AG10803 (cell line): ENCODE data around the gene ITGA11.

Experiments
- DNase-seq: peaks from one replicate; pipeline ENCODE4 v3.0.0; 2010; ENCODE audit warnings: low read depth
- H3K4me3 ChIP-seq: 2 replicates; pipeline ENCODE4 v1.5.1; 2011; ENCODE audit warnings: mild to moderate bottlenecking, low read length, control low read depth
- CTCF ChIP-seq: conservative IDR thresholded peaks from 2 replicates; pipeline ENCODE4 v1.5.1; 2011; ENCODE audit warnings: mild to moderate bottlenecking, low read length, control low read depth, inconsistent platforms

The ITGA11 gene

GRCh38 chr15:68415501-68416157 is 16.3 kb downstream of the ITGA11 start:
- no peak for TF ChIP-seq CTCF
- no peak overlapping the region for H3K4me3 ChIP-seq
- no peak for DNase-seq

GRCh38 chr15:68415061-68415460 is 16.9 kb downstream of the ITGA11 start:
- no peak overlapping the region for H3K4me3 ChIP-seq
- no peak for TF ChIP-seq CTCF
- no peak for DNase-seq

- H3K4me3 ChIP-seq = no peak overlapping the region
- no peak for DNase-seq
- TF ChIP-seq CTCF = no peak
Measured at GRCh38 chr15:68414591-68414990, 17.4 kb downstream of the ITGA11 start.

- no peak overlapping the region for H3K4me3 ChIP-seq
- no peak for TF ChIP-seq CTCF
- no peak for DNase-seq
Measured at GRCh38 chr15:68414206-68414555, 17.8 kb downstream of the ITGA11 start.

GRCh38 chr15:68413363-68414205 is 18.4 kb downstream of the ITGA11 start:
- H3K4me3 ChIP-seq = no peak overlapping the region
- peak; percentile 81 for DNase-seq
- TF ChIP-seq CTCF = no peak

- TF ChIP-seq CTCF = no peak
- no peak for DNase-seq
- H3K4me3 ChIP-seq = no peak overlapping the region
Measured at GRCh38 chr15:68412218-68412617, 19.7 kb downstream of the ITGA11 start.

GRCh38 chr15:68411735-68412134 is 20.2 kb downstream of the ITGA11 start:
- H3K4me3 ChIP-seq = no peak overlapping the region
- no peak for DNase-seq
- TF ChIP-seq CTCF = no peak
